ENCODE measurements around the gene NTN1. TPM values are rescaled to one million over a fixed set of nuclear protein-coding genes. Genes with fewer than 3 reads are reported as not detected.

The NTN1 gene
- total RNA-seq, 4 donors from 2014 or later, result 15.9 to 31.0 (median 25.0) TPM

- H3K4me1 ChIP-seq, result peaks cover 0 to 13% (median 11%) of the 10 kb centered on the region in 4 donors
- peak overlapping the region in 1 of 4 donors; percentile 0 for H3K4me3 ChIP-seq
- no peaks in the 10 kb centered on the region for H3K27me3 ChIP-seq
- no peaks in the 10 kb centered on the region for H3K9me3 ChIP-seq
- no peaks in the 10 kb centered on the region for H3K36me3 ChIP-seq
- WGBS, 2 donors, result 23 to 44% methylated on average over 14 of the region's 14 CpGs
- TF ChIP-seq EP300 (IDR thresholded peaks at IDR 0.05), result no peak
- no peak for TF ChIP-seq POLR2A (IDR thresholded peaks at IDR 0.05)
- TF ChIP-seq CTCF (IDR thresholded peaks at IDR 0.05), result no peak
- DNase-seq (ENCODE audit: low spot score in 2 of 2), result no peak
- H3K27ac ChIP-seq, result peak overlapping the region in 2 of 4 donors; percentile 3 to 25
These were observed 185.5 kb downstream of the NTN1 start for GRCh38 chr17:9206741-9207332.

- no peak for DNase-seq (ENCODE audit: low spot score in 2 of 2)
- Histone ChIP-seq H3K4me1 (peaks cover 0 to 13% (median 11%) of the 10 kb centered on the region in 4 donors), H3K9me3 (no peaks in the 10 kb centered on the region), H3K4me3 (no peak overlapping the region), H3K27me3 (no peaks in the 10 kb centered on the region), H3K36me3 (no peaks in the 10 kb centered on the region), H3K27ac (no peak overlapping the region)
- WGBS, 2 donors, result 88 to 93% methylated on average over 10 of the region's 10 CpGs
- TF ChIP-seq EP300 (IDR thresholded peaks at IDR 0.05) (no peak), POLR2A (IDR thresholded peaks at IDR 0.05) (no peak), CTCF (IDR thresholded peaks at IDR 0.05) (no peak)
These were observed 187.2 kb downstream of the NTN1 start for GRCh38 chr17:9208381-9209105.

GRCh38 chr17:9209347-9209746, 188.0 kb downstream of the NTN1 start:
- DNase-seq (ENCODE audit: low spot score in 2 of 2), result no peak
- no peak for TF ChIP-seq EP300 (IDR thresholded peaks at IDR 0.05)
- no peak for TF ChIP-seq POLR2A (IDR thresholded peaks at IDR 0.05)
- TF ChIP-seq CTCF (IDR thresholded peaks at IDR 0.05), result no peak
- no peaks in the 10 kb centered on the region for H3K27me3 ChIP-seq
- no peak overlapping the region for H3K4me3 ChIP-seq
- no peak overlapping the region for H3K27ac ChIP-seq
- no peaks in the 10 kb centered on the region for H3K9me3 ChIP-seq
- peaks cover 0 to 13% (median 11%) of the 10 kb centered on the region in 4 donors for H3K4me1 ChIP-seq
- 96 to 98% methylated on average over 5 of the region's 5 CpGs for WGBS, 2 donors
- H3K36me3 ChIP-seq, result no peaks in the 10 kb centered on the region

- Histone ChIP-seq H3K27me3 (no peaks in the 10 kb centered on the region), H3K36me3 (no peaks in the 10 kb centered on the region), H3K4me3 (no peak overlapping the region), H3K4me1 (peaks cover 0 to 13% (median 11%) of the 10 kb centered on the region in 4 donors), H3K27ac (no peak overlapping the region), H3K9me3 (peaks cover 0 to under 1% (median 0%) of the 10 kb centered on the region in 4 donors)
- 80 to 83% methylated on average over 7 of the region's 7 CpGs for WGBS, 2 donors
- no peak for DNase-seq (ENCODE audit: low spot score in 2 of 2)
- TF ChIP-seq POLR2A (IDR thresholded peaks at IDR 0.05), result no peak
- TF ChIP-seq CTCF (IDR thresholded peaks at IDR 0.05), result no peak
These were observed 188.6 kb downstream of the NTN1 start for GRCh38 chr17:9209781-9210370.
